Tibial artery (tissue), 4 donors: ENCODE results near the gene BRIP1.

Experiments
- DNase-seq, 2 donors: peaks; one replicate each; pipeline ENCODE4 v3.0.0-alpha.2; 2019
- H3K27ac ChIP-seq, 2 donors: fragments of 200-600 bp; sonication (generic) in 1 of 2; 1 replicate in 1 of 2; 2 replicates in 1 of 2; pipeline ENCODE4 v1.5.1; 2018 to 2019; ENCODE audit warnings: mild to moderate bottlenecking in 1 of 2
- H3K27me3 ChIP-seq, 2 donors: fragments of 200-600 bp; sonication (generic) in 1 of 2; one replicate each; pipeline versions ENCODE4 v1.5.1 to v1.6.0; 2016 to 2019
- H3K36me3 ChIP-seq, 3 donors: fragments of 200-600 bp; sonication (generic) in 2 of 3; one replicate each; pipeline ENCODE4 v1.5.1; 2016 to 2019; ENCODE audit warnings: mild to moderate bottlenecking in 2 of 3
- H3K4me1 ChIP-seq, 4 donors: fragments of 200-600 bp; sonication (generic) in 2 of 4; 1 replicate in 3 of 4; 2 replicates in 1 of 4; pipeline ENCODE4 v1.5.1; 2016 to 2019
- H3K4me3 ChIP-seq, 2 donors: fragments of 200-600 bp; sonication (generic) in 1 of 2; 1 replicate in 1 of 2; 2 replicates in 1 of 2; pipeline ENCODE4 v1.5.1; 2018 to 2019; ENCODE audit warnings: mild to moderate bottlenecking in 2 of 2
- H3K9me3 ChIP-seq, 3 donors: fragments of 200-600 bp; sonication (generic) in 1 of 3; one replicate each; pipeline ENCODE4 v1.5.1; 2016 to 2019
- intact Hi-C: fragments of 100-400 bp; cut with DNase I; formaldehyde crosslinking; loops from one replicate; pipeline ENCODE4 v1.15.0; 2023; ENCODE audit warnings: low total_unique reads
- TF ChIP-seq, protein P1 (sequence below), 2 experiments: fragments of 200-600 bp in 1 of 2; fragments of 450-650 bp in 1 of 2; IDR thresholded peaks; one replicate each; pipeline ENCODE4 v1.5.1; 2017 to 2019; ENCODE audit warnings: antibody characterized with exemption in 2 of 2, mild to moderate bottlenecking in 1 of 2, moderate library complexity in 1 of 2

BRIP1 gene

GRCh38 chr17:61862975-61863800 lies at the start of gene BRIP1:
TSS of gene BRIP1 (minus strand) at chr17:61863528. CDS start at chr17:61861539, 1,989 bp downstream.
- Histone ChIP-seq H3K4me1 (peaks cover 0 to 8% (median 6%) of the 10 kb centered on the region in 4 donors), H3K36me3 (peaks cover 0 to 10% (median 3%) of the 10 kb centered on the region in 3 donors), H3K27me3 (no peaks in the 10 kb centered on the region), H3K9me3 (no peaks in the 10 kb centered on the region), H3K27ac (peak within 1 kb of the TSS; percentile 67 to 71), H3K4me3 (peak within 1 kb of the TSS; percentile 62 to 67)
- intact Hi-C loops, result loop anchor here (10.0 kb wide), 1 partner anchor 448 kb away; no protein-coding TSS in a partner anchor
- peak; percentile 94 for DNase-seq
- TF ChIP-seq, protein P1, sequence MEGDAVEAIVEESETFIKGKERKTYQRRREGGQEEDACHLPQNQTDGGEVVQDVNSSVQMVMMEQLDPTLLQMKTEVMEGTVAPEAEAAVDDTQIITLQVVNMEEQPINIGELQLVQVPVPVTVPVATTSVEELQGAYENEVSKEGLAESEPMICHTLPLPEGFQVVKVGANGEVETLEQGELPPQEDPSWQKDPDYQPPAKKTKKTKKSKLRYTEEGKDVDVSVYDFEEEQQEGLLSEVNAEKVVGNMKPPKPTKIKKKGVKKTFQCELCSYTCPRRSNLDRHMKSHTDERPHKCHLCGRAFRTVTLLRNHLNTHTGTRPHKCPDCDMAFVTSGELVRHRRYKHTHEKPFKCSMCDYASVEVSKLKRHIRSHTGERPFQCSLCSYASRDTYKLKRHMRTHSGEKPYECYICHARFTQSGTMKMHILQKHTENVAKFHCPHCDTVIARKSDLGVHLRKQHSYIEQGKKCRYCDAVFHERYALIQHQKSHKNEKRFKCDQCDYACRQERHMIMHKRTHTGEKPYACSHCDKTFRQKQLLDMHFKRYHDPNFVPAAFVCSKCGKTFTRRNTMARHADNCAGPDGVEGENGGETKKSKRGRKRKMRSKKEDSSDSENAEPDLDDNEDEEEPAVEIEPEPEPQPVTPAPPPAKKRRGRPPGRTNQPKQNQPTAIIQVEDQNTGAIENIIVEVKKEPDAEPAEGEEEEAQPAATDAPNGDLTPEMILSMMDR (IDR thresholded peaks at IDR 0.05), result no peak

- intact Hi-C loops, result no loop called here
- Histone ChIP-seq H3K27ac (no peak overlapping the region), H3K36me3 (peaks cover 53 to 71% (median 57%) of the 10 kb centered on the region in 3 donors), H3K9me3 (no peaks in the 10 kb centered on the region), H3K4me1 (no peaks in the 10 kb centered on the region), H3K27me3 (no peaks in the 10 kb centered on the region), H3K4me3 (no peak overlapping the region)
- TF ChIP-seq, protein P1 (IDR thresholded peaks at IDR 0.05), result no peak
- DNase-seq, result no peak
Observed at GRCh38 chr17:61908292-61909037, 45.1 kb upstream of the BRIP1 start.

- H3K4me1 ChIP-seq, result no peaks in the 10 kb centered on the region
- DNase-seq, result no peak
- intact Hi-C loops, result no loop called here
- no peaks in the 10 kb centered on the region for H3K27me3 ChIP-seq
- H3K27ac ChIP-seq, result no peak overlapping the region
- H3K36me3 ChIP-seq, result peaks cover 55 to 81% (median 60%) of the 10 kb centered on the region in 3 donors
- no peak overlapping the region for H3K4me3 ChIP-seq
- H3K9me3 ChIP-seq, result no peaks in the 10 kb centered on the region
- TF ChIP-seq, protein P1 (IDR thresholded peaks at IDR 0.05), result no peak
Observed at GRCh38 chr17:61907361-61907760, 44.0 kb upstream of the BRIP1 start.

DNA sequence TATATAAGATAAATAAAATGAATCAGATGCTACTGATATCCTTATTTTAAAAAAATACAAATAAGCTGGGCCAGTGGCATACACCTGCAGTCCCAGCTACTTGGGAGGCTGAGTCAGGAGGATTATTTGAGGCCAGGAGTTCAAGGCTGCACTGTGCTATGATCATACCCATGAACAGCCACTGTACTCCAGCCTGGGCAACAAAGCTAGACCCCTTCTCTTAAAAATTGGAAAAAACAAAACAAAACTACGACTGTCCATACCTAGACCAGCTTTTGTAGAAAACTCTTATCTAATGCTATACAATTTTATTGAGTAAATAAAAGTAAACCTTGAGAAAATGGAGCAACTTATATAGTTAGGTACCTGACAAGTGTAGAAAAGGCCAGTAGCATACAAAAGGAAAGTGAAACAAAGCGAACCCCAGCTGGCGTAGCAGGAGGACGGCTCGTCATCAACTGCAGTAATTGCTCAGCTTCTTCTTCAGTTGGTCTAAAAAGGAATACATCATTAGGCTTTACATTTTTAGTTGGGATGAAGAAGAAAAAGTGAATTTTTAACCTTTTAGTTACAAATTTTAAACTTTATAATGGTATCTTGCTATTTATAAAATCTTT lies 40.9 kb upstream of the BRIP1 start:
- no peak for DNase-seq
- no peaks in the 10 kb centered on the region for H3K4me1 ChIP-seq
- TF ChIP-seq, protein P1 (IDR thresholded peaks at IDR 0.05), result no peak
- no peaks in the 10 kb centered on the region for H3K9me3 ChIP-seq
- no peak overlapping the region for H3K4me3 ChIP-seq
- no peaks in the 10 kb centered on the region for H3K27me3 ChIP-seq
- H3K27ac ChIP-seq, result no peak overlapping the region
- H3K36me3 ChIP-seq, result peaks cover 29 to 79% (median 37%) of the 10 kb centered on the region in 3 donors
- intact Hi-C loops, result no loop called here

GRCh38 chr17:61903251-61903650 lies 39.9 kb upstream of the BRIP1 start:
- H3K27me3 ChIP-seq, result no peaks in the 10 kb centered on the region
- intact Hi-C loops, result no loop called here
- peaks cover 26 to 82% (median 39%) of the 10 kb centered on the region in 3 donors for H3K36me3 ChIP-seq
- DNase-seq, result no peak
- no peak overlapping the region for H3K4me3 ChIP-seq
- no peaks in the 10 kb centered on the region for H3K4me1 ChIP-seq
- no peaks in the 10 kb centered on the region for H3K9me3 ChIP-seq
- TF ChIP-seq, protein P1 (IDR thresholded peaks at IDR 0.05), result no peak
- no peak overlapping the region for H3K27ac ChIP-seq
